ENCODE results near the gene TGFBR3.

TGFBR3 gene

GRCh38 chr1:91783423-91784170, 102.4 kb downstream of the TGFBR3 start:
- DNase-seq, result no peak
- H3K27ac Mint-ChIP-seq, result no peak overlapping the region
- no peaks in the 10 kb centered on the region for H3K27me3 Mint-ChIP-seq
- H3K4me3 Mint-ChIP-seq, result no peak overlapping the region
- no peaks in the 10 kb centered on the region for H3K9me3 Mint-ChIP-seq
- peaks cover 13% of the 10 kb centered on the region for H3K4me1 Mint-ChIP-seq (ENCODE audit: low read depth)
- H3K36me3 Mint-ChIP-seq (ENCODE audit: low read depth), result peaks cover 32% of the 10 kb centered on the region

- DNase-seq, result no peak
- peaks cover 32% of the 10 kb centered on the region for H3K36me3 Mint-ChIP-seq (ENCODE audit: low read depth)
- H3K27ac Mint-ChIP-seq, result no peak overlapping the region
- H3K4me3 Mint-ChIP-seq, result no peak overlapping the region
- H3K9me3 Mint-ChIP-seq, result no peaks in the 10 kb centered on the region
- no peaks in the 10 kb centered on the region for H3K27me3 Mint-ChIP-seq
- H3K4me1 Mint-ChIP-seq (ENCODE audit: low read depth), result peaks cover 13% of the 10 kb centered on the region
These were observed 103.9 kb downstream of the TGFBR3 start for GRCh38 chr1:91781901-91782622.

GRCh38 chr1:91781371-91781825, 104.6 kb downstream of the TGFBR3 start:
- no peaks in the 10 kb centered on the region for H3K27me3 Mint-ChIP-seq
- DNase-seq, result no peak
- no peak overlapping the region for H3K27ac Mint-ChIP-seq
- H3K9me3 Mint-ChIP-seq, result no peaks in the 10 kb centered on the region
- no peak overlapping the region for H3K4me3 Mint-ChIP-seq
- peaks cover 32% of the 10 kb centered on the region for H3K36me3 Mint-ChIP-seq (ENCODE audit: low read depth)
- H3K4me1 Mint-ChIP-seq (ENCODE audit: low read depth), result peaks cover 13% of the 10 kb centered on the region

GRCh38 chr1:91779548-91780021, 106.4 kb downstream of the TGFBR3 start:
- Mint-ChIP-seq H3K27ac (no peak overlapping the region), H3K9me3 (no peaks in the 10 kb centered on the region), H3K27me3 (no peaks in the 10 kb centered on the region), H3K4me1 (ENCODE audit: low read depth) (peaks cover 15% of the 10 kb centered on the region), H3K36me3 (ENCODE audit: low read depth) (peaks cover 27% of the 10 kb centered on the region), H3K4me3 (no peak overlapping the region)
- no peak for DNase-seq

- Mint-ChIP-seq H3K4me1 (ENCODE audit: low read depth) (peaks cover 13% of the 10 kb centered on the region), H3K9me3 (no peaks in the 10 kb centered on the region), H3K36me3 (ENCODE audit: low read depth) (peaks cover 27% of the 10 kb centered on the region), H3K4me3 (no peak overlapping the region), H3K27me3 (no peaks in the 10 kb centered on the region), H3K27ac (no peak overlapping the region)
- DNase-seq, result no peak
These were observed 107.0 kb downstream of the TGFBR3 start for GRCh38 chr1:91778964-91779363.

GRCh38 chr1:91777630-91778300, 108.2 kb downstream of the TGFBR3 start:
- Mint-ChIP-seq H3K9me3 (no peaks in the 10 kb centered on the region), H3K27ac (no peak overlapping the region), H3K4me1 (ENCODE audit: low read depth) (peaks cover 19% of the 10 kb centered on the region), H3K27me3 (no peaks in the 10 kb centered on the region), H3K4me3 (no peak overlapping the region), H3K36me3 (ENCODE audit: low read depth) (peaks cover 19% of the 10 kb centered on the region)
- DNase-seq, result no peak

GRCh38 chr1:91777196-91777595, 108.8 kb downstream of the TGFBR3 start:
- Mint-ChIP-seq H3K4me3 (no peak overlapping the region), H3K9me3 (no peaks in the 10 kb centered on the region), H3K4me1 (ENCODE audit: low read depth) (peaks cover 22% of the 10 kb centered on the region), H3K36me3 (ENCODE audit: low read depth) (peaks cover 13% of the 10 kb centered on the region), H3K27ac (no peak overlapping the region), H3K27me3 (no peaks in the 10 kb centered on the region)
- no peak for DNase-seq

GRCh38 chr1:91776068-91776794, 109.7 kb downstream of the TGFBR3 start:
- no peaks in the 10 kb centered on the region for H3K9me3 Mint-ChIP-seq
- peaks cover 16% of the 10 kb centered on the region for H3K4me1 Mint-ChIP-seq (ENCODE audit: low read depth)
- H3K4me3 Mint-ChIP-seq, result no peak overlapping the region
- peaks cover 4% of the 10 kb centered on the region for H3K36me3 Mint-ChIP-seq (ENCODE audit: low read depth)
- DNase-seq, result no peak
- no peaks in the 10 kb centered on the region for H3K27me3 Mint-ChIP-seq
- no peak overlapping the region for H3K27ac Mint-ChIP-seq

GRCh38 chr1:91775227-91775626, 110.7 kb downstream of the TGFBR3 start:
- no peaks in the 10 kb centered on the region for H3K27me3 Mint-ChIP-seq
- no peaks in the 10 kb centered on the region for H3K36me3 Mint-ChIP-seq (ENCODE audit: low read depth)
- no peaks in the 10 kb centered on the region for H3K9me3 Mint-ChIP-seq
- no peak overlapping the region for H3K4me3 Mint-ChIP-seq
- DNase-seq, result no peak
- H3K27ac Mint-ChIP-seq, result no peak overlapping the region
- H3K4me1 Mint-ChIP-seq (ENCODE audit: low read depth), result peaks cover 12% of the 10 kb centered on the region

- no peak for DNase-seq
- Mint-ChIP-seq H3K4me1 (ENCODE audit: low read depth) (peaks cover 15% of the 10 kb centered on the region), H3K9me3 (no peaks in the 10 kb centered on the region), H3K4me3 (no peak overlapping the region), H3K27me3 (no peaks in the 10 kb centered on the region), H3K27ac (no peak overlapping the region), H3K36me3 (ENCODE audit: low read depth) (peaks cover 2% of the 10 kb centered on the region)
These were observed 111.3 kb downstream of the TGFBR3 start for GRCh38 chr1:91774520-91775203.

GRCh38 chr1:91771717-91772116, 114.2 kb downstream of the TGFBR3 start:
- Mint-ChIP-seq H3K27ac (no peak overlapping the region), H3K9me3 (no peaks in the 10 kb centered on the region), H3K4me1 (ENCODE audit: low read depth) (peaks cover 24% of the 10 kb centered on the region), H3K4me3 (no peak overlapping the region), H3K27me3 (no peaks in the 10 kb centered on the region), H3K36me3 (ENCODE audit: low read depth) (peaks cover 7% of the 10 kb centered on the region)
- DNase-seq, result no peak

GRCh38 chr1:91770667-91771268, 115.2 kb downstream of the TGFBR3 start:
- Mint-ChIP-seq H3K4me1 (ENCODE audit: low read depth) (peaks cover 24% of the 10 kb centered on the region), H3K27me3 (no peaks in the 10 kb centered on the region), H3K4me3 (no peak overlapping the region), H3K36me3 (ENCODE audit: low read depth) (peaks cover 7% of the 10 kb centered on the region), H3K27ac (no peak overlapping the region), H3K9me3 (no peaks in the 10 kb centered on the region)
- no peak for DNase-seq

GRCh38 chr1:91769742-91770141, 116.2 kb downstream of the TGFBR3 start:
- no peak for DNase-seq
- Mint-ChIP-seq H3K27me3 (no peaks in the 10 kb centered on the region), H3K4me1 (ENCODE audit: low read depth) (peaks cover 23% of the 10 kb centered on the region), H3K27ac (no peak overlapping the region), H3K4me3 (no peak overlapping the region), H3K9me3 (no peaks in the 10 kb centered on the region), H3K36me3 (ENCODE audit: low read depth) (peaks cover 12% of the 10 kb centered on the region)

All from activated T-cell treated with anti-CD3 and anti-CD28 coated beads, Interleukin-2, amount 50 U/mL, for 24 hours (primary cell).